ENCODE measurements around the gene PRCP. TPM values are rescaled to one million over a fixed set of nuclear protein-coding genes. Genes with fewer than 3 reads are reported as not detected.

The PRCP gene
- total RNA-seq, 1 experiment from 2014 or later: 56.7 TPM

GRCh38 chr11:82782825-82783374 is 117.3 kb downstream of the PRCP start:
- Histone ChIP-seq H2BK15ac (ENCODE audit: low read depth, low read length) (no peak overlapping the region), H3K9ac (ENCODE audit: extremely low read depth, insufficient read length, low read length) (no peak overlapping the region), H3K79me1 (ENCODE audit: insufficient read depth, low read depth, low read length, poor library complexity, severe bottlenecking) (no peaks in the 10 kb centered on the region), H3K27ac (ENCODE audit: insufficient read length, low read depth, low read length) (no peak overlapping the region), H3K9me3 (ENCODE audit: control insufficient read depth, low read depth, low read length) (no peaks in the 10 kb centered on the region), H4K91ac (ENCODE audit: insufficient read length, low read depth, low read length) (no peak overlapping the region), H4K8ac (replicated peaks; ENCODE audit: insufficient read length, low read depth, low read length) (no peak overlapping the region), H3K56ac (ENCODE audit: insufficient read length, low read depth, low read length) (no peak overlapping the region), H3K27me3 (ENCODE audit: insufficient read depth, low read length) (no peaks in the 10 kb centered on the region), H2BK5ac (ENCODE audit: insufficient read length, low read length) (no peak overlapping the region), H4K5ac (ENCODE audit: insufficient read length, low read depth, low read length) (no peak overlapping the region), H3K23ac (ENCODE audit: insufficient read length, low read depth, low read length) (no peak overlapping the region), H2BK20ac (ENCODE audit: low read depth, low read length, poor library complexity, severe bottlenecking) (no peak overlapping the region), H3K4ac (ENCODE audit: low read depth, low read length) (no peak overlapping the region), H2AFZ (ENCODE audit: low read length) (no peak overlapping the region), H2AK5ac (ENCODE audit: insufficient read length, low read length) (no peak overlapping the region), H4K20me1 (ENCODE audit: control insufficient read depth, insufficient read depth, insufficient read length) (no peaks in the 10 kb centered on the region), H2BK120ac (ENCODE audit: low read depth, low read length, poor library complexity, severe bottlenecking) (no peak overlapping the region), H3K4me1 (ENCODE audit: insufficient read depth, low read length) (no peaks in the 10 kb centered on the region), H3K79me2 (ENCODE audit: insufficient read depth, low read length) (no peaks in the 10 kb centered on the region), H3K14ac (ENCODE audit: insufficient read depth, low read length) (no peak overlapping the region), H3K4me2 (ENCODE audit: insufficient read depth, insufficient read length, low read length) (no peak overlapping the region), H3K18ac (ENCODE audit: insufficient read length, low read depth, low read length) (no peak overlapping the region), H3T11ph (ENCODE audit: low read length) (no peak overlapping the region), H2BK12ac (ENCODE audit: insufficient read length, low read depth, low read length) (no peak overlapping the region), H3K23me2 (ENCODE audit: insufficient read length, low read depth, low read length, poor library complexity, severe bottlenecking) (no peaks in the 10 kb centered on the region)
- TF ChIP-seq, protein P1, sequence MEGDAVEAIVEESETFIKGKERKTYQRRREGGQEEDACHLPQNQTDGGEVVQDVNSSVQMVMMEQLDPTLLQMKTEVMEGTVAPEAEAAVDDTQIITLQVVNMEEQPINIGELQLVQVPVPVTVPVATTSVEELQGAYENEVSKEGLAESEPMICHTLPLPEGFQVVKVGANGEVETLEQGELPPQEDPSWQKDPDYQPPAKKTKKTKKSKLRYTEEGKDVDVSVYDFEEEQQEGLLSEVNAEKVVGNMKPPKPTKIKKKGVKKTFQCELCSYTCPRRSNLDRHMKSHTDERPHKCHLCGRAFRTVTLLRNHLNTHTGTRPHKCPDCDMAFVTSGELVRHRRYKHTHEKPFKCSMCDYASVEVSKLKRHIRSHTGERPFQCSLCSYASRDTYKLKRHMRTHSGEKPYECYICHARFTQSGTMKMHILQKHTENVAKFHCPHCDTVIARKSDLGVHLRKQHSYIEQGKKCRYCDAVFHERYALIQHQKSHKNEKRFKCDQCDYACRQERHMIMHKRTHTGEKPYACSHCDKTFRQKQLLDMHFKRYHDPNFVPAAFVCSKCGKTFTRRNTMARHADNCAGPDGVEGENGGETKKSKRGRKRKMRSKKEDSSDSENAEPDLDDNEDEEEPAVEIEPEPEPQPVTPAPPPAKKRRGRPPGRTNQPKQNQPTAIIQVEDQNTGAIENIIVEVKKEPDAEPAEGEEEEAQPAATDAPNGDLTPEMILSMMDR (conservative IDR thresholded peaks at IDR 0.05): no peak
- no peaks in the 10 kb centered on the region for H3K27me3 Mint-ChIP-seq (ENCODE audit: low read depth)
- DNase-seq: no peak
- no CpG with 5 or more reads among the region's 1 CpG for WGBS (ENCODE audit: extremely low coverage, insufficient read length, low lambda C conversion rate)
- H3K36me3 Mint-ChIP-seq (ENCODE audit: insufficient read depth in 1 of 3, low read depth in 3 of 3): no peaks in the 10 kb centered on the region
- no peak overlapping the region for H3K27ac Mint-ChIP-seq
- no peak overlapping the region for H3K4me3 Mint-ChIP-seq
- peaks cover 0 to 2% of the 10 kb centered on the region in 2 experiments; a peak in 1 of 4 replicates for H3K4me1 Mint-ChIP-seq
- H3K9me3 Mint-ChIP-seq: no peaks in the 10 kb centered on the region; a peak in 2 of 5 replicates
